A549 treated with AZD2906 at 1 μM for 4 hours (cell line): ENCODE measurements around the gene ISG20. TPM values are rescaled to one million over a fixed set of nuclear protein-coding genes. Genes with fewer than 3 reads are reported as not detected.

Experiments
- total RNA-seq: library from RNA; stranded (reverse); fragments of 200-300 nt; extraction: Qiagen RNA extraction; gene quantifications from 5 replicates; pipeline ENCODE4 v1.2.3, GENCODE V29; 2022

ISG20 gene
- 39.0 to 44.4 TPM (median 41.2 TPM) in 5 replicates for total RNA-seq

GRCh38 chr15:88638626-88639372 is at the start of gene ISG20:
TSS of gene ISG20 (plus strand) at chr15:88639016. CDS start at chr15:88639367, 351 bp downstream.

GRCh38 chr15:88620995-88621772 is 17.6 kb upstream of the ISG20 start, which contains the start of gene AEN:
TSS of gene AEN (plus strand) at chr15:88621340. CDS start at chr15:88626210, 4,870 bp downstream.

Other genes starting within 250 kb of the ISG20 start
- 51.4 to 62.4 TPM (median 58.0 TPM) in 5 replicates for gene MRPL46, start 171.6 kb upstream of the ISG20 start, total RNA-seq
- 90.1 to 122 TPM (median 109 TPM) in 5 replicates for gene MRPS11, start 171.3 kb upstream of the ISG20 start, total RNA-seq
- 5.4 to 6.6 TPM (median 6.1 TPM) in 5 replicates for gene DET1, start 92.3 kb upstream of the ISG20 start, total RNA-seq
- gene AEN, start 17.7 kb upstream of the ISG20 start, total RNA-seq: 68.5 to 91.7 TPM (median 79.0 TPM) in 5 replicates
- 0.66 to 1.4 TPM (median 0.94 TPM) in 5 replicates for gene ACAN, start 164.4 kb downstream of the ISG20 start, total RNA-seq